GM13977 (cell line): ENCODE measurements around the gene COL4A2.

ENCODE experiments used
- DNase-seq: peaks from one replicate; pipeline ENCODE4 v3.0.0; 2012; ENCODE audit warnings: low spot score
- CTCF ChIP-seq: IDR thresholded peaks from 2 replicates; pipeline ENCODE4 v1.5.1; 2012; ENCODE audit warnings: mild to moderate bottlenecking, control low read depth; ENCODE audit not compliant: insufficient read depth; ENCODE audit errors: extremely low read depth, missing control alignments
- in situ Hi-C: fragments of 300-500 bp; cut with MboI; formaldehyde crosslinking; loops from one replicate; pipeline ENCODE4 v1.12.0; 2022; ENCODE audit warnings: low sequenced_read_pairs, low pct_unique_long_range_greater_than_20kb, mixed read lengths, inconsistent platforms; ENCODE audit not compliant: unreplicated experiment

Gene COL4A2

GRCh38 chr13:110262508-110263291 is 44.4 kb upstream of the COL4A2 start:
- DNase-seq: no peak
- in situ Hi-C loops: no loop called here
- TF ChIP-seq CTCF: no peak

GRCh38 chr13:110263404-110263803 is 43.7 kb upstream of the COL4A2 start:
- no peak for TF ChIP-seq CTCF
- in situ Hi-C loops: no loop called here
- DNase-seq: no peak

- in situ Hi-C loops: no loop called here
- DNase-seq: no peak
- no peak for TF ChIP-seq CTCF
Measured at GRCh38 chr13:110263888-110264287, 43.2 kb upstream of the COL4A2 start.

DNA sequence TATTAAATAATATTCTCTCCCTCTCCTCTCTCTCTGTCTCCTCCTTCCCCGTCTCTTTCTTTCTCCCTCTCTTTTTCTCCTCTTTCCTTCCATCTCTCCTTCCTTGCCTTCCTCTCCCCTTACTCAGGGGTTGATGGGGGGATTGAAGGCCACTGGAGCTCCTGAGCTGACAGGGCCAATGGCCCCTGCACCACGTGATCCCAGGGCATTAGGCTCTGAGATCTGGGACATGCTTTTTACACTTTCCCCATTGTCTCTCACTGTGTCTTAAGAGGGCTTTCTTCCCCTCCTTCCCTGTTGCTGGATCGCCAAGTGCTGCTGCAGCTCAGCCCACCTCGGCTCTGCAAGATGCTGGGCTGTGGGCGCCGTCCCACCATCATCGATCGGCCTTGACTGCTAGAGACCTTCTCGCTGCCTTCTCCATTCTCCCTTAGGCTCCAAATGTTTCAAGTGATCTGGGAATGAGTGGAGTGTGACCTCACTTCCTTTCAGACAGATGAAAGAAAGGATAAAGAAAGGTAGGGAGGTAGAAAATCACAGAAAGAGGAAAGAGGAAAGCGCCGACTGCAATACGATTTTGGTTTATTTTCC is 42.3 kb upstream of the COL4A2 start:
- DNase-seq: no peak
- no peak for TF ChIP-seq CTCF
- in situ Hi-C loops: no loop called here

GRCh38 chr13:110265341-110265681 is 41.8 kb upstream of the COL4A2 start:
- no peak for DNase-seq
- no peak for TF ChIP-seq CTCF
- in situ Hi-C loops: no loop called here

- DNase-seq: no peak
- TF ChIP-seq CTCF: no peak
- in situ Hi-C loops: no loop called here
Measured at GRCh38 chr13:110265682-110266430, 41.2 kb upstream of the COL4A2 start.
